Right forelimb (tissue), 1 donor: ENCODE results near the gene C22orf42.
"Not testable (repeated sequence)": the region's sequence is repeated elsewhere in the genome, so short reads cannot be mapped to it uniquely, and the experiment has no call there.

Experiments
- DNase-seq: peaks from one replicate; pipeline ENCODE4 v3.0.0-alpha.2; 2018

Gene C22orf42

DNA sequence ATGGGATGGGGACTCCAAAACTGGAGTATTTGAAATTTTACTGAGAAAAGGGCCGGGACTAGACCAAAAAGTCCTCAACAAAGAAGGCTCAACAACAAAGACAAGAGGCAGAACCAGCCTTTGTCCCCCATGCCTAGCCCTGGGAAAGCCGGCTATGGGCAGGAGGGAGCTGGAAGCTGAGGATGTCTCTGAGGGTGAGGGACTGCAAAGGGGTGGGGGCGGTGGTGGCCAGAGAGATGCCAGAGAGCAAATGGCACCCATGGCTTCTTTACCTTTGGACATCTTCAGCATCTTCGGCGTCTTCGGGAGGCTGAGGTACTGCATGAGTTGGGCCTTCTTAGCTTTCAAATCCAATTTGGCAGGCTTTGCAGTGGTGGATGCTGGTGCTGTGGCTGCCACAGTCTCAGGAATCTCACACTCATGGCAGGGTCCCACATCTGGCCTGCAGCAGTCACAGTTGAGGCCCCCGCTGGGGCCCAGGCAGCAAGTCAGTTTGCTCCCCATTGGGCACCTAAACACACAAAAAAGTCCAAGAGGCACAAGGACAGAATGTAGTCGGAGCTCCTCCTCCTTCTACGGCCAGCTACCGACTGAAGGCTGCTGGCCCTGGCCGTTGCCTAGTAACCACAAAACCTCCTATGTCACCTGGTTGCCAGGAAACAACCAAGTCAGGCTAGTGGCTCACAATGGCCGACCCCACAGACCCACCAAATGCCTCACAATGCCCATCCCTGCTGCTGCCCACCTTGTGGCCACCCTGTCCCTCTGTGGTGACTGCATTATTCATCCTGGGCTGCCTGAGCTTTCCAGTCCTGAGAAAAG, at the start of gene C22orf42:
TSS of gene C22orf42 (minus strand) at position 592 of the 822 bp plus-strand sequence. CDS start at position 504, 88 bp downstream.
- no peak for DNase-seq

DNA sequence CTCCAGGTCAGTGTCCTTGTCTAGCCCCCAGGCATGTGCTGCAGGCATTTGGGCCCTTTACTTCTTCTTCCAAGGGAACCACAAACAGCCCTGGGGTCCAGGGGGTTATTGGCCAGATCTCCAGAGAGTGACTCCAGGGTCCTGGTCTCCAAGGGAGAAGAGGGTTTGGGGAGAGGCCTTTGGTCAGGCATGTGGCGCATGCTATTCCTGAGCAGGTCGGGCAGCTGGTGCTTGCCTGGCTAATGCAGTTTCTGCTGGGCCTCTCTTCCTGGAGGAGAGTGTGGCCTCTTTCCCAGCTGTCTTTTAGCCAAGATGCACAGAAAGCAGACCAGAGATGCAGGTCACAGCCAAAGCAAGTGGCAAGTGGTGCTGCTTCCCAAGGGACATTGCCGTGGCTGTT, 49.6 kb upstream of the C22orf42 start:
- DNase-seq, result no peak

- no peak for DNase-seq
Observed at GRCh38 chr22:32207971-32208480, 48.9 kb upstream of the C22orf42 start.

- no peak for DNase-seq
Observed at GRCh38 chr22:32206774-32207758, 48.0 kb upstream of the C22orf42 start.

- no peak for DNase-seq
Observed at GRCh38 chr22:32205974-32206773, 47.1 kb upstream of the C22orf42 start.

DNA sequence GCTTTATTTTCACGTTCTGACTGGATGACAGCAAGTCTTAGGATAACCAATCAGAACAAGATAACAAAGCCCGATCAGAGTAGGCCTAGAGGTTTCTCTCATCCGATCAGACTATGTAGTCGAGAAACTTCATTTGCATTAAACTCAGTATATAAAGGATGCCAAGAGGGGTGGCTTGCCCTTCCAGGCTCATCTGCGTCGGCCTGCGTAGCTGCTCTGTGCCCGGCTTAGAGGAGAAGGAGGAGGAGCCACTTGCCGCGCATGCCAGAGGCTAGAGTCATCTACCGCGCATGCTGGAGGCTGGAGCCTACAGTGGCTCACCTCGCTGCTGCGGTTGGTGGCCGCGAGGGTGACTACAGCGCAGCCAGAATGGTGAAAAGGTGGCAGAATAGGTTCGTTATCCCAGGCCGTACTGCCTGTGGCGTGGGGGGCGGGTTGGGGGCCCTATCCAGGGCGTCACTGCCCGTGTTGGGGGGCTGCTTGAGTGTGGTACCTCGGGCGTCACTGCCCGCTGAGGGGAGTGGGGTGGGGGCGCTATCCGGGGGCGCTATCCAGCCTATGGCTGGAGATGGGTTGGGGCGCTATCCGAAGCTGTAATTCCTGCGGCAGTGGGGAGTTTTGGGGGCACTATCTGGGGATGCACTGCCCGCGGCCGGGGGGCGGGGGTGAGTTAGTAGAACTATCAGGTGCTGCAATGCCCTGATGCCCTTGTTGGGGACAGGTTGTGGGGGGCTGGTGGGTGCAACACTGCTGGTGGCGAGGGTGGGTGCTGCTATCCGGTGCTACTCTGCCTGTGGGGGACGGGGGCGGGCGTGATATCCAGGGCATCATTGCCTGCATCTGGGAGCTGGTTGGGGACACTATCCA, 46.0 kb upstream of the C22orf42 start, which contains the start of gene RFPL2:
TSS of gene RFPL2 (minus strand) at position 218 of the 867 bp plus-strand sequence. CDS start 2,622 bp downstream, outside the sequence.
- DNase-seq, result no peak

GRCh38 chr22:32204040-32204855, 45.1 kb upstream of the C22orf42 start:
- DNase-seq, result no peak

DNA sequence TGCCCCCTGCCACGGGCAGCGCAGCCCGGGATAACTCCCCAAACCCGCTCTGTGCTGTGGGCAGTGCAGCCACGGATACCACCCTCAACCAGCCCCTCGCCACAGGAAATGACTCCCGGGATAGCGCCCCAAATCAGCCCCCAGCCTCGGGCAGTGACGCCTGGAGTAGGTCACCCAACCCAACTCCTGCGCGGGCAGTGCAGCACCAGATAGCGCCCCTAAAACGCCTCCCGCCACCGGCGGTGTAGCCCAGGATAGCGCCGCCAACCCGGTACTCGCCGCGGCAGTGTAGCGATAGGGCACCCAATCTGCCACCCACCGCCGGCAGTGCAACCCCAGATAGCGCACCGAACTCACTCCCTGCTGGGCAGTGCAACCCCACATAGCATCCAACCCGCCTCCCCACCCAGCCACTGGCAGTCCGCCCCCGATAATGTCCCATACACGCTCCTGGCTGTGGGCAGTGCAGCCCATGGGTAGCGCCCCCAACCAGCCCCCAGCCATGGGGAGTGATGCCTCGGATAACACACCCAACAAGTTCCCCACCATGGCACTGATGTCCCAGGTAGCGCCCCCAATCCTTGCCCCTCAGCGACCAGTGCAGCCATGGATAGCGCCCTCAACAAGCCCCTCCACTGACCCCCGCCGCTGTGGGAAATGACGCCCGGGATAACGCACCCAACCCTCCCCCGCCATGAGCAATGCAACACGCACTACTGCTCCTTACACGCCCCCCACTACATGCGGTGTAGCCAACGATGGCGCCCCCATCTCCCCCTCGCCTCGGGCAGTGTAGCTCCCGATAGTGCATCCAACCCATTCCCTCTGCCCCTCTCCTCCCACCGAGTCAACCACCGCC, 44.3 kb upstream of the C22orf42 start:
- DNase-seq, result no peak

GRCh38 chr22:32202539-32203180, 43.6 kb upstream of the C22orf42 start:
- no peak for DNase-seq

DNA sequence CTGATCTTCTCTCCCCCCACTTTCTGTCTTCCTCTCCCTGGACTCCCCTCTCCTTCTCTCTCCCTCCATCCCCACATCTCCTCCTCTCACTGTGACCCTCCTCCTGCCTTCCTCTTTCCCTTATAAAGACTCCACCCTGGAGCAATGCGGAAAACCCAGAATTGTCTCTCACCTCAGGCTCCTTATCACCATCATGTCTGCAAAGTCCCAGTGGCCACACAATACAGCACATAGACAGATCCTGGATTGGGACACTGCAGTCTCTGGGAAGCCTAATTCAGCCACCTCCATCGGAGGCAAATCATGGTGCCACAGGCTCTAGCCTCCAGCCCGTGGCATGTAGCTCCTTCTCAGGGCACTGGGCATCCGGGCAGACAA, 43.0 kb upstream of the C22orf42 start:
- DNase-seq, result no peak

- DNase-seq, result no peak
Observed at GRCh38 chr22:32200752-32201151, 41.6 kb upstream of the C22orf42 start.

- DNase-seq, result no peak
Observed at GRCh38 chr22:32199961-32200360, 40.9 kb upstream of the C22orf42 start.

- no peak for DNase-seq
Observed at GRCh38 chr22:32199341-32199740, 40.2 kb upstream of the C22orf42 start.

- not testable (repeated sequence) for DNase-seq
Observed at GRCh38 chr22:32197553-32198226, 38.6 kb upstream of the C22orf42 start.

- DNase-seq, result not testable (repeated sequence)
Observed at GRCh38 chr22:32195900-32196299, 36.8 kb upstream of the C22orf42 start.

- not testable (repeated sequence) for DNase-seq
Observed at GRCh38 chr22:32193346-32193745, 34.2 kb upstream of the C22orf42 start.

DNA sequence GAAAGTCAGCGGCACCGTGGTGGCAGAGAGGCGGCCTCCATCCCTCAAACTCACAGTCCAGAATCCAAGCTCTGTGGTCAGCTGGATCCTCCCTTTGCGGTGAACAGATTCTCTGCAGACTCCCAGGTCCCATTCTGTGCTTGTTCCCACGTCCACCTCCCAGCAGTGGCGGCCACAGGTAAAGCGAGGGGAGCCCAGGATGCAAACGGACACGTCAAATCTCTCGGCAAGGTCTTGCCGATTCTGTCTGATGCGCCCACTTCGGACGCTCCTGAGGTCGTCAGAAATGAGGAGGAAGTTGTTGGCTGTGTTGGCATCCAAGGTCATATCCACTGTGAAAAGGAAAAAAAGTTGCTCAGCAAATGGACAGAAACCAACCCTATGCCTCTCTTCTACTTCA, 31.9 kb upstream of the C22orf42 start:
- DNase-seq, result not testable (repeated sequence)

DNA sequence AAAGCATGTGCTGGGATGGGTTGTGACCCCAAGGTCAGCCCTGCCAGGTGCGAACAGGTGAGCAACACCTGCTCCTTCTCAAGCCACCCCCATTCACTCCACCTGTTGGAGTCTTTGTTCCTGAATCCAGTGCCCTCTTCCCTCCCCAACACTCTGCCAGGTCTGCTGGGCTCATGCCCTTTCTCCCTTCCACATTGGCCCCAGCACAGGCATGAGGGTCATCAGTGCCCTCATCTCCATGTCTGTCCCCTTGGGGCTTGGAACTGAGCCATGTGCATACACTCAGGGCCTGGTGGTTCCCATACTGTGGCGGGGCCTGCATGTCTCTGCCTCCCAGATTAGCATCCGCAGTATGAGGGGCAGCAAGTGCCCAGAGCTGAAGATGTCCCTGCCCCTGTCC, 26.7 kb upstream of the C22orf42 start:
- no peak for DNase-seq
